HepG2 (cell line): ENCODE results near the gene TOP2B. TPM values are rescaled to one million over a fixed set of nuclear protein-coding genes. Genes with fewer than 3 reads are reported as not detected.

ENCODE experiments used
- AKAP8 ChIP-seq: sonication (generic); formaldehyde crosslinking; IDR thresholded peaks from 2 replicates; pipeline ENCODE4 v1.5.1; 2020; ENCODE audit warnings: mild to moderate bottlenecking, missing genetic modification reagents
- ATF7 ChIP-seq, 2 experiments: fragments of 450-650 bp in 1 of 2; sonication (generic) in 1 of 2; formaldehyde crosslinking in 1 of 2; IDR thresholded peaks; 2 replicates each; pipeline versions ENCODE4 v1.4.0 to v1.6.1; 2016 to 2020; ENCODE audit warnings: antibody characterized with exemption in 1 of 2, mild to moderate bottlenecking in 1 of 2, missing genetic modification reagents in 1 of 2
- BCL6 ChIP-seq: IDR thresholded peaks from 2 replicates; pipeline ENCODE4 v1.6.1; 2016; ENCODE audit warnings: missing genetic modification reagents, missing compliant biosample characterization
- CEBPG ChIP-seq: IDR thresholded peaks from 2 replicates; pipeline ENCODE4 v1.6.1; 2016
- CHD4 ChIP-seq: fragments of 200-600 bp; sonication (generic); IDR thresholded peaks from 2 replicates; pipeline ENCODE4 v1.7.0; 2017; ENCODE audit warnings: mild to moderate bottlenecking, low read length, borderline replicate concordance
- EZH2 ChIP-seq: conservative IDR thresholded peaks from 2 replicates; pipeline ENCODE4 v1.6.1; 2012; ENCODE audit warnings: mild to moderate bottlenecking, low read depth, low read length, moderate library complexity
- HNRNPUL1 ChIP-seq: fragments of 200-400 bp; formaldehyde crosslinking; IDR thresholded peaks from 2 replicates; pipeline ENCODE4 v1.6.1; 2017; ENCODE audit warnings: low read depth, mild to moderate bottlenecking, low read length, moderate library complexity
- HOXA7 ChIP-seq: sonication (generic); formaldehyde crosslinking; IDR thresholded peaks from 2 replicates; pipeline ENCODE4 v1.8.1; 2022; ENCODE audit warnings: mild to moderate bottlenecking, missing genetic modification reagents, moderate library complexity
- LCORL ChIP-seq, 2 experiments: fragments of 450-650 bp in 1 of 2; sonication (generic) in 1 of 2; formaldehyde crosslinking in 1 of 2; IDR thresholded peaks; 2 replicates each; pipeline versions ENCODE4 v1.5.0 to v1.6.1; 2017 to 2020; ENCODE audit warnings: antibody characterized with exemption in 1 of 2, missing genetic modification reagents in 1 of 2
- MIER2 ChIP-seq: IDR thresholded peaks from 2 replicates; pipeline ENCODE4 v1.6.1; 2016; ENCODE audit warnings: missing biosample characterization, missing genetic modification reagents
- MZF1 ChIP-seq: sonication (generic); formaldehyde crosslinking; IDR thresholded peaks from 2 replicates; pipeline ENCODE4 v1.8.1; 2023; ENCODE audit warnings: mild to moderate bottlenecking, missing genetic modification reagents, borderline replicate concordance
- NR2F6 ChIP-seq, 2 experiments: IDR thresholded peaks; 2 replicates each; pipeline ENCODE4 v1.6.1; 2016; ENCODE audit warnings: antibody characterized with exemption in 1 of 2, mild to moderate bottlenecking in 1 of 2
- SYNCRIP ChIP-seq: fragments of 200-400 bp; formaldehyde crosslinking; IDR thresholded peaks from 2 replicates; pipeline ENCODE4 v1.6.1; 2018; ENCODE audit warnings: mild to moderate bottlenecking, low read depth, low read length; ENCODE audit not compliant: insufficient read depth
- TBX2 ChIP-seq: sonication (generic); formaldehyde crosslinking; IDR thresholded peaks from 2 replicates; pipeline ENCODE4 v1.5.0; 2020; ENCODE audit warnings: missing genetic modification reagents, mild to moderate bottlenecking, borderline replicate concordance
- TCF12 ChIP-seq, 2 experiments: fragments of 450-650 bp in 1 of 2; sonication (generic) in 1 of 2; formaldehyde crosslinking in 1 of 2; IDR thresholded peaks; 2 replicates each; pipeline versions ENCODE4 v1.6.1 to v1.8.0; 2017 to 2022; ENCODE audit warnings: antibody characterized with exemption in 1 of 2, mild to moderate bottlenecking in 1 of 2, missing genetic modification reagents in 1 of 2, moderate library complexity in 1 of 2
- TOE1 ChIP-seq: sonication (generic); formaldehyde crosslinking; IDR thresholded peaks from 2 replicates; pipeline ENCODE4 v1.4.0; 2020; ENCODE audit warnings: mild to moderate bottlenecking, missing genetic modification reagents
- ZNF234 ChIP-seq: sonication (generic); formaldehyde crosslinking; conservative IDR thresholded peaks from 2 replicates; pipeline ENCODE4 v1.5.1; 2020; ENCODE audit warnings: mild to moderate bottlenecking, missing genetic modification reagents
- ZNF337 ChIP-seq: sonication (generic); formaldehyde crosslinking; IDR thresholded peaks from 2 replicates; pipeline ENCODE4 v1.5.1; 2020; ENCODE audit warnings: missing genetic modification reagents, low read depth, mild to moderate bottlenecking, borderline replicate concordance
- ZNF7 ChIP-seq: IDR thresholded peaks from 2 replicates; pipeline ENCODE4 v1.6.1; 2016; ENCODE audit warnings: missing biosample characterization, missing genetic modification reagents
- polyA plus RNA-seq, 8 experiments: library from polyadenylated mRNA; depleted of rRNA in 3 of 8; stranded (reverse) in 7 of 8; unstranded in 1 of 8; fragments of >200 nt; fragmentation: Illumina TruSeq in 4 of 8; extraction: Trizol in 4 of 8; gene quantifications; 2 replicates each; pipeline versions ENCODE4 v1.2.1 to v1.2.3, GENCODE V29; 2011 to 2016; ENCODE audit warnings: low read depth in 4 of 8, missing spikeins in 1 of 8, mixed read lengths in 1 of 8; ENCODE audit not compliant: insufficient read depth in 1 of 8
- total RNA-seq, 5 experiments: library from RNA; depleted of rRNA; stranded (reverse); fragments of >200 nt; fragmentation: Illumina TruSeq; extraction: Trizol; gene quantifications; 2 replicates each; pipeline ENCODE4 v1.2.3, GENCODE V29; 2016; ENCODE audit warnings: low read depth in 1 of 5
- TF ChIP-seq, protein P1 (sequence below): sonication (generic); formaldehyde crosslinking; IDR thresholded peaks from 2 replicates; pipeline ENCODE4 v1.8.0; 2022; ENCODE audit warnings: mild to moderate bottlenecking, missing genetic modification reagents, moderate library complexity
- TF ChIP-seq, protein P2 (sequence below): sonication (generic); formaldehyde crosslinking; IDR thresholded peaks from 2 replicates; pipeline ENCODE4 v1.4.0; 2020; ENCODE audit warnings: missing genetic modification reagents
- TF ChIP-seq, protein P3 (sequence below): sonication (generic); formaldehyde crosslinking; IDR thresholded peaks from 2 replicates; pipeline ENCODE4 v1.9.0; 2022; ENCODE audit warnings: low read depth, missing genetic modification reagents
- TF ChIP-seq, protein P4 (sequence below): sonication (generic); formaldehyde crosslinking; IDR thresholded peaks from 2 replicates; pipeline ENCODE4 v1.5.0; 2020; ENCODE audit warnings: mild to moderate bottlenecking, missing genetic modification reagents
- TF ChIP-seq, protein P5 (sequence below): sonication (generic); formaldehyde crosslinking; IDR thresholded peaks from 2 replicates; pipeline ENCODE4 v1.8.1; 2023; ENCODE audit warnings: mild to moderate bottlenecking, missing genetic modification reagents

The TOP2B gene
- total and polyA plus RNA-seq, 2 of the 13 experiments (the other 11 are each of a cell fraction or from before 2014, with no cell fraction given), result 27.6 to 88.1 TPM

DNA sequence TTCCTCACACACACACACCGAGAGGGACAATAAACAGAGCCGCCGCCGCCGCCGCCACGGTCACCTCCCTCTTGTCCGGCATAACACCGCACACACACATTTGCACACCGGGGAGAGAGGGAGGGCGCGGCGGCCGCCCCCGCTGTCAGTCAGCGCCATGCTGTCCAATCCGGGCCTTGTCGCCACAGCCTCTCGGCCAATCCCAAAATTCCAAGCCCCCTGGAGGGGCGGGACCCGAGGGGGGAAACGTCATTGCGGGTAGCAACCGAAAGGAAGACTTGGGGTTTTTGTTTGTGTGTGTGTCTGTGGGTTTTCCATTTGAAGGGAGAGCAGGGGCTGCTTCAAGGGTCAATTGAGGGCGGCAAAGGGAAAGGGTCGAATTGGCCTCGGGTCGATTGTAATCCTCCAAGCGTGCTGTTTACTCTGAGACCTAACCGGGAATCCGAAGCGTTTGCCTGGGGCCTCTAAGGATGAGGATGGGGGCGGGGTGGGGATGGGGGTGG, at the start of gene TOP2B (continued):
- TF ChIP-seq HOXA7 (CRISPR knock-in tag) (no peak), ZNF7 (CRISPR knock-in tag) (no peak), ATF7 (IDR thresholded peaks at IDR 0.05) (no peak), ATF7 (CRISPR knock-in tag; IDR thresholded peaks at IDR 0.05) (0 out of 2 replicates have a peak, but pooled peaks have one; percentile 35), CEBPG (CRISPR knock-in tag) (no peak), TBX2 (CRISPR knock-in tag) (peak; percentile 59; the same call in 1 of the 2 replicates), EZH2 (no peak), SYNCRIP (no peak), MIER2 (no peak), BCL6 (CRISPR knock-in tag) (peak; percentile 44; the same call in 1 of the 2 replicates), AKAP8 (CRISPR knock-in tag) (no peak), ZNF337 (CRISPR knock-in tag) (no peak), TOE1 (CRISPR knock-in tag) (no peak), LCORL (IDR thresholded peaks at IDR 0.05) (no peak), LCORL (CRISPR knock-in tag; IDR thresholded peaks at IDR 0.05) (no peak), HNRNPUL1 (no peak), ZNF234 (CRISPR knock-in tag) (no peak), MZF1 (no peak), CHD4 (no peak), TCF12 (IDR thresholded peaks at IDR 0.05) (no peak), TCF12 (CRISPR knock-in tag; IDR thresholded peaks at IDR 0.05) (no peak), NR2F6 (IDR thresholded peaks at IDR 0.05) (peak; percentile 19; the same call in 1 of the 2 replicates), NR2F6 (CRISPR knock-in tag; IDR thresholded peaks at IDR 0.05) (no peak)
- TF ChIP-seq, protein P1, sequence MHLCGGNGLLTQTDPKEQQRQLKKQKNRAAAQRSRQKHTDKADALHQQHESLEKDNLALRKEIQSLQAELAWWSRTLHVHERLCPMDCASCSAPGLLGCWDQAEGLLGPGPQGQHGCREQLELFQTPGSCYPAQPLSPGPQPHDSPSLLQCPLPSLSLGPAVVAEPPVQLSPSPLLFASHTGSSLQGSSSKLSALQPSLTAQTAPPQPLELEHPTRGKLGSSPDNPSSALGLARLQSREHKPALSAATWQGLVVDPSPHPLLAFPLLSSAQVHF, result no peak
- TF ChIP-seq, protein P2, sequence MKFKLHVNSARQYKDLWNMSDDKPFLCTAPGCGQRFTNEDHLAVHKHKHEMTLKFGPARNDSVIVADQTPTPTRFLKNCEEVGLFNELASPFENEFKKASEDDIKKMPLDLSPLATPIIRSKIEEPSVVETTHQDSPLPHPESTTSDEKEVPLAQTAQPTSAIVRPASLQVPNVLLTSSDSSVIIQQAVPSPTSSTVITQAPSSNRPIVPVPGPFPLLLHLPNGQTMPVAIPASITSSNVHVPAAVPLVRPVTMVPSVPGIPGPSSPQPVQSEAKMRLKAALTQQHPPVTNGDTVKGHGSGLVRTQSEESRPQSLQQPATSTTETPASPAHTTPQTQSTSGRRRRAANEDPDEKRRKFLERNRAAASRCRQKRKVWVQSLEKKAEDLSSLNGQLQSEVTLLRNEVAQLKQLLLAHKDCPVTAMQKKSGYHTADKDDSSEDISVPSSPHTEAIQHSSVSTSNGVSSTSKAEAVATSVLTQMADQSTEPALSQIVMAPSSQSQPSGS (CRISPR knock-in tag), result no peak
- TF ChIP-seq, protein P3, sequence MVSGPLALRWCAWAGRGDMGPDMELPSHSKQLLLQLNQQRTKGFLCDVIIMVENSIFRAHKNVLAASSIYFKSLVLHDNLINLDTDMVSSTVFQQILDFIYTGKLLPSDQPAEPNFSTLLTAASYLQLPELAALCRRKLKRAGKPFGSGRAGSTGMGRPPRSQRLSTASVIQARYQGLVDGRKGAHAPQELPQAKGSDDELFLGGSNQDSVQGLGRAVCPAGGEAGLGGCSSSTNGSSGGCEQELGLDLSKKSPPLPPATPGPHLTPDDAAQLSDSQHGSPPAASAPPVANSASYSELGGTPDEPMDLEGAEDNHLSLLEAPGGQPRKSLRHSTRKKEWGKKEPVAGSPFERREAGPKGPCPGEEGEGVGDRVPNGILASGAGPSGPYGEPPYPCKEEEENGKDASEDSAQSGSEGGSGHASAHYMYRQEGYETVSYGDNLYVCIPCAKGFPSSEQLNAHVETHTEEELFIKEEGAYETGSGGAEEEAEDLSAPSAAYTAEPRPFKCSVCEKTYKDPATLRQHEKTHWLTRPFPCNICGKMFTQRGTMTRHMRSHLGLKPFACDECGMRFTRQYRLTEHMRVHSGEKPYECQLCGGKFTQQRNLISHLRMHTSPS (CRISPR knock-in tag), result no peak
- TF ChIP-seq, protein P4, sequence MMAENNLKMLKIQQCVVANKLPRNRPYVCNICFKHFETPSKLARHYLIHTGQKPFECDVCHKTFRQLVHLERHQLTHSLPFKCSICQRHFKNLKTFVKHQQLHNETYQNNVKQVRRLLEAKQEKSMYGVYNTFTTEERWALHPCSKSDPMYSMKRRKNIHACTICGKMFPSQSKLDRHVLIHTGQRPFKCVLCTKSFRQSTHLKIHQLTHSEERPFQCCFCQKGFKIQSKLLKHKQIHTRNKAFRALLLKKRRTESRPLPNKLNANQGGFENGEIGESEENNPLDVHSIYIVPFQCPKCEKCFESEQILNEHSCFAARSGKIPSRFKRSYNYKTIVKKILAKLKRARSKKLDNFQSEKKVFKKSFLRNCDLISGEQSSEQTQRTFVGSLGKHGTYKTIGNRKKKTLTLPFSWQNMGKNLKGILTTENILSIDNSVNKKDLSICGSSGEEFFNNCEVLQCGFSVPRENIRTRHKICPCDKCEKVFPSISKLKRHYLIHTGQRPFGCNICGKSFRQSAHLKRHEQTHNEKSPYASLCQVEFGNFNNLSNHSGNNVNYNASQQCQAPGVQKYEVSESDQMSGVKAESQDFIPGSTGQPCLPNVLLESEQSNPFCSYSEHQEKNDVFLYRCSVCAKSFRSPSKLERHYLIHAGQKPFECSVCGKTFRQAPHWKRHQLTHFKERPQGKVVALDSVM, result 0 out of 2 replicates have a peak, but pooled peaks have one; percentile 2
- TF ChIP-seq, protein P5, sequence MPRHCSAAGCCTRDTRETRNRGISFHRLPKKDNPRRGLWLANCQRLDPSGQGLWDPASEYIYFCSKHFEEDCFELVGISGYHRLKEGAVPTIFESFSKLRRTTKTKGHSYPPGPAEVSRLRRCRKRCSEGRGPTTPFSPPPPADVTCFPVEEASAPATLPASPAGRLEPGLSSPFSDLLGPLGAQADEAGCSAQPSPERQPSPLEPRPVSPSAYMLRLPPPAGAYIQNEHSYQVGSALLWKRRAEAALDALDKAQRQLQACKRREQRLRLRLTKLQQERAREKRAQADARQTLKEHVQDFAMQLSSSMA (CRISPR knock-in tag), result no peak
